T-helper 2 cell treated with Interferon-gamma antibody and Interleukin-4, amounts not matched to agents 5 μg/mL and 100 μg/mL, for 36 hours (primary cell): ENCODE results near the gene HS6ST1.
"Not testable (repeated sequence)": the region's sequence is repeated elsewhere in the genome, so short reads cannot be mapped to it uniquely, and the experiment has no call there.

Source experiments
- DNase-seq: peaks from one replicate; pipeline ENCODE4 v3.0.0; 2021; ENCODE audit warnings: low spot score
- H3K27ac Mint-ChIP-seq: one replicate; pipeline ENCODE4 v1.8.0; 2021; ENCODE audit warnings: mild to moderate bottlenecking, mixed read lengths
- H3K27me3 Mint-ChIP-seq: one replicate; pipeline ENCODE4 v1.8.0; 2021; ENCODE audit warnings: low read depth, mixed read lengths
- H3K36me3 Mint-ChIP-seq: one replicate; pipeline ENCODE4 v1.8.0; 2021; ENCODE audit warnings: low read depth, mixed read lengths
- H3K4me1 Mint-ChIP-seq: one replicate; pipeline ENCODE4 v1.8.0; 2021; ENCODE audit warnings: low read depth, mixed read lengths
- H3K4me3 Mint-ChIP-seq: one replicate; pipeline ENCODE4 v1.8.0; 2022; ENCODE audit warnings: mild to moderate bottlenecking, moderate library complexity, mixed read lengths
- H3K9me3 Mint-ChIP-seq: one replicate; pipeline ENCODE4 v1.8.0; 2021; ENCODE audit warnings: mixed read lengths

The HS6ST1 gene

GRCh38 chr2:128265608-128265993, 53.1 kb downstream of the HS6ST1 start:
- not testable (repeated sequence) for H3K36me3 Mint-ChIP-seq, H3K4me3 Mint-ChIP-seq, DNase-seq, H3K4me1 Mint-ChIP-seq, H3K9me3 Mint-ChIP-seq, H3K27ac Mint-ChIP-seq, H3K27me3 Mint-ChIP-seq

GRCh38 chr2:128264881-128265607, 53.6 kb downstream of the HS6ST1 start:
- H3K9me3 Mint-ChIP-seq, result no peaks in the 10 kb centered on the region
- H3K27me3 Mint-ChIP-seq, result no peaks in the 10 kb centered on the region
- DNase-seq, result no peak
- H3K4me3 Mint-ChIP-seq, result no peak overlapping the region
- no peaks in the 10 kb centered on the region for H3K4me1 Mint-ChIP-seq
- H3K27ac Mint-ChIP-seq, result no peak overlapping the region
- no peaks in the 10 kb centered on the region for H3K36me3 Mint-ChIP-seq

DNA sequence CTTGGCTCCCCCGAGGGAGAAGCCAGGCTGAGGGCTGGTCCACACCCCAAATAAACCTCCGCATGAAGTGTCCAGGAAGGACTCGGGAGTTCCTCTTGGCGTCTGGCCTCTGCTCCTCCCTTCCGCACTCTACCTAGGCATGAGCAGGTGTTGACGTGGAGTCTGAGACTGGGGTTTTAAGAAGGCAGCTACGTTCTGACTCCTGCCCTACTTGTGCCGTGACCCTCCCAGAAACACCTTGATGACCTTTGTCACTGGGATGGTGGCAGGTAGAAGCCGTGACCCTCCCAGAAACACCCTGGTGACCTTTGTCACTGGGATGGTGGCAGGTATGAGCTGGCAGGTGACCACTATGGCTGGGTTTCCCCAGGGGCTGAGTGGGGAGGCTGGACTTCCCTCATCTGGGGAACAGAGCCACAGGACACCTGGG, 54.8 kb downstream of the HS6ST1 start:
- no peaks in the 10 kb centered on the region for H3K4me1 Mint-ChIP-seq
- DNase-seq, result no peak
- H3K27ac Mint-ChIP-seq, result no peak overlapping the region
- H3K9me3 Mint-ChIP-seq, result no peaks in the 10 kb centered on the region
- H3K36me3 Mint-ChIP-seq, result no peaks in the 10 kb centered on the region
- H3K4me3 Mint-ChIP-seq, result no peak overlapping the region
- H3K27me3 Mint-ChIP-seq, result no peaks in the 10 kb centered on the region

GRCh38 chr2:128262315-128263253, 56.1 kb downstream of the HS6ST1 start:
- Mint-ChIP-seq H3K36me3 (no peaks in the 10 kb centered on the region), H3K9me3 (no peaks in the 10 kb centered on the region), H3K27ac (no peak overlapping the region), H3K27me3 (no peaks in the 10 kb centered on the region), H3K4me3 (no peak overlapping the region), H3K4me1 (no peaks in the 10 kb centered on the region)
- no peak for DNase-seq

DNA sequence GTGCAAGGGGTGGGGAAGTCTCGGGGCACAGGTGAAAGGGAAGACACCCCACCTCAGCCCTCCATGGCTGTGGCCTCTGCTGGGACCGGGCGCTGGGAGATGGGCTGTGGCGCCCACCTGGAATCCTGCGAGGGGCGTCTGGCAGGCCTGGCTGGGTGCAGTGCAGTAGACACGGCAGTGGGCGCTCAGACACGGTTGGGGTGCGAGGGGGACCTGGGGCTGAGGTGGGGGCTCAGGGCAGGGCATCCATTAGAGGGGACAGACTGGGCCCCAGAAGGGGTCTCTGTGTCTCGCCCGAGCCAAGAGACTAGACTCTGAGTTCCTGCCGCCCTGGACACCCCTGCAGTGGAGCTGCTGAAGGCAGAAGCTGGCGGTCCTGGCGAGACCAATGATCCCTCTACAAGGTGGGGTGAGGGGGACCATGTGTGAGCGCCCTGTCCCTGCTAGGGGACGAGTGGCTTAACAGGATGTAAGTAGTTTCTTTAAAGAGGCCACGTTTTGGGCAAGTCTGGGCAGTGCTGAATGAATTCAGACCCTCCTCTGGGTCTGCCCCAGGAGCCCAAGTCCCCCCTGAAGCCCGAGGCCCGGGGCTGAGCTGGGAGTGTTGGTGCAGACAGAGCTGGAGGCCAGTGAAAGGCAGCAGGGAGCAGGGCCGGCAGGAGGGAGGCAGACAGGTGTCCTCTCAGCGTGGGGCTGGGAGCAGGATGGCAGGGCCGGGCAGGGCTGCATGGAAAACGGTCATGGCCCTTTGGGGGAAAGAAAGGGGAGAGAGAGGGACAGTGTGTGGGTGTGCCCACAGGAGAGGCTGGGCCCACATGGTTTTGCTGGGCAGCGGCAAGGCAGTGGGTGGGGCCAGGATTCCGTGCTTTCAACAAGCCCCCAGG, 57.2 kb downstream of the HS6ST1 start:
- Mint-ChIP-seq H3K27me3 (peaks cover 5% of the 10 kb centered on the region), H3K9me3 (no peaks in the 10 kb centered on the region), H3K27ac (no peak overlapping the region), H3K4me1 (no peaks in the 10 kb centered on the region), H3K4me3 (no peak overlapping the region), H3K36me3 (no peaks in the 10 kb centered on the region)
- DNase-seq, result no peak

DNA sequence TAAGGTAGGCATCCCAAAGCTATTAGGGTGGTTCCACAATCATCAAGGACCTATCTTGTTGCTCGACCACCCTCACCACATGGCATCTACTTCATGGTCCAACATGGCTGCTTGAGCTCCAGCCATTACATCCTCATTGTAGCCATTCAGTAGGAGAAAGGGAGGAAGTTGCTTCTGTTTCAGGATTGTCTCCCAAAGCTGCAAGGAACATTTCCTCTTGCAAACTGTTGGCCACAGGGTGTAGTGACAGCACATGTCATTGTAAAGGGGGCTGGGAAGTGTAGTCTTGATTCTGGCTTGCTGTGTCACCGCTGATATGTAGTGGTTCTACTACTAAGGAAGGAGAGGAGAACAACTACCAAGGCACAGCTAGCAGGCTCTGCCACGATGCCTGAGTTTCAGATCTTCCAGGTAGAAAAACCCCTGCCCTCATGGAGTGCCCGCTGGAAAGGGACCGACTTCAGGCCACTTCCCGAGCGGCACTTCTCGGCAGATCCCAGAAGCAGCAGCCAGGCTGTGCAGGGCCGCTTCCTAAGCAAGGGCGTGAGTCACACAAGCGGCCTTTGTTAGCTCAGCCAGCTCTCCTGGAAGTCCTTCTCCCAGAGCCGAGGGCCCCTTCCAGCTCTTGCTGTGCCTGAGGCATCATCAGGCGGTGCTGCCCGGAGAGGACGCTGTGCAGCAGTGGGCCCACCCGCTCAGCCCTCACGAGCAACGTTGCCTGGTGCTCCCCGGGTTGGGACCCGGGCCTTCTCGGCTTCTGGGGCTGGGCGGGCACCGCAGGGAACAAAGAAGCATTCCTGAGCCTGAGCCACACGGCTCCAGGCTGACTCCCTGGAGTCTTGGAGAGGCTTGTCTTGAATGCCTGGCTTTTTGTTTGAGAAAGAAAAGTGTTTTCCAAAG, 58.2 kb downstream of the HS6ST1 start:
- H3K4me1 Mint-ChIP-seq, result no peaks in the 10 kb centered on the region
- H3K27me3 Mint-ChIP-seq, result peaks cover 14% of the 10 kb centered on the region
- H3K9me3 Mint-ChIP-seq, result no peaks in the 10 kb centered on the region
- H3K4me3 Mint-ChIP-seq, result no peak overlapping the region
- no peak overlapping the region for H3K27ac Mint-ChIP-seq
- no peak for DNase-seq
- no peaks in the 10 kb centered on the region for H3K36me3 Mint-ChIP-seq

- Mint-ChIP-seq H3K4me3 (no peak overlapping the region), H3K27ac (no peak overlapping the region), H3K36me3 (no peaks in the 10 kb centered on the region), H3K27me3 (peaks cover 20% of the 10 kb centered on the region), H3K9me3 (no peaks in the 10 kb centered on the region), H3K4me1 (no peaks in the 10 kb centered on the region)
- no peak for DNase-seq
Observed at GRCh38 chr2:128259585-128259984, 59.1 kb downstream of the HS6ST1 start.

DNA sequence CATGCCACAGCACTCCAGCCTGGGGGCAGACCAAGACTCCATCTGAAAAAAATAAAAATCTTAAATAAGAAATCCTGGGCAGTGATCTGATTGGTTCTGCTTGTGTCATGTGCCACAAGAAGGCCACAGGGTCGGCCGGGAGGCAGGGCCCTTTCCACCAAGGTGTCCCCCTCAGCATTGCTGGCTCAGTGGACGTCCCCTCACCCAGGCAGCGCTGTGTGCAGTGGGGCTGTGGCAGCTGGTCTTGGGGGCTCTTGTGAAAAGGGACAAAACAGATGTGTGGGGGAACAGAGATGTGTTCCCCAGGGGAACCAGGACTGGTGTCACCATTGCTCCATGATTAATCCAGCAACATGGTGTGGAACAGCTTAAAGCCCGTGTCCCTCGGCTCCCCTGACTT, 60.5 kb downstream of the HS6ST1 start:
- Mint-ChIP-seq H3K9me3 (no peaks in the 10 kb centered on the region), H3K27me3 (peaks cover 20% of the 10 kb centered on the region), H3K4me3 (no peak overlapping the region), H3K4me1 (no peaks in the 10 kb centered on the region), H3K27ac (no peak overlapping the region), H3K36me3 (no peaks in the 10 kb centered on the region)
- no peak for DNase-seq

GRCh38 chr2:128252501-128252900, 66.2 kb downstream of the HS6ST1 start:
- Mint-ChIP-seq H3K4me3 (no peak overlapping the region), H3K27ac (no peak overlapping the region), H3K27me3 (peaks cover 20% of the 10 kb centered on the region), H3K9me3 (no peaks in the 10 kb centered on the region), H3K36me3 (no peaks in the 10 kb centered on the region), H3K4me1 (no peaks in the 10 kb centered on the region)
- DNase-seq, result no peak

DNA sequence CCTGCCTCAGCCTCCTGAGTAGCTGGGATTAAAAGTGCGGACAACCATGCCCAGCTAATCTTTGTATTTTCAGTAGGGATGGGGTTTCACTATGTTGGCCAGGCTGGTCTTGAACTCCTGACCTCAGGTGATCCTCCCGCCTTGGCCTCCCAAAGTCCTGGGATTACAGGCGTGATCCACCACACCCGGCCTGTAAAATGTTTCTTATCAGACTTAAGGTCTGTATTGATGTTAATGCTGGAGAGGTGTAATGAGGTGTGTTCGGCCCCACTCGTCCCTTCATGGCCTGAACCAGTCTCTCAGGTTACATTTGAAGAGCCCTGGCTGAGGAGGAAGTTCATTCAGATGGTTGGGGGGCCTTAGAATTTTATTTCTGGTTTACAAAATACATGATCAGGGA, 66.6 kb downstream of the HS6ST1 start:
- not testable (repeated sequence) for H3K4me3 Mint-ChIP-seq, H3K9me3 Mint-ChIP-seq, H3K36me3 Mint-ChIP-seq, H3K27ac Mint-ChIP-seq, DNase-seq, H3K4me1 Mint-ChIP-seq
- peaks cover 19% of the 10 kb centered on the region for H3K27me3 Mint-ChIP-seq

GRCh38 chr2:128250229-128251025, 68.2 kb downstream of the HS6ST1 start:
- H3K9me3 Mint-ChIP-seq, result no peaks in the 10 kb centered on the region

DNA sequence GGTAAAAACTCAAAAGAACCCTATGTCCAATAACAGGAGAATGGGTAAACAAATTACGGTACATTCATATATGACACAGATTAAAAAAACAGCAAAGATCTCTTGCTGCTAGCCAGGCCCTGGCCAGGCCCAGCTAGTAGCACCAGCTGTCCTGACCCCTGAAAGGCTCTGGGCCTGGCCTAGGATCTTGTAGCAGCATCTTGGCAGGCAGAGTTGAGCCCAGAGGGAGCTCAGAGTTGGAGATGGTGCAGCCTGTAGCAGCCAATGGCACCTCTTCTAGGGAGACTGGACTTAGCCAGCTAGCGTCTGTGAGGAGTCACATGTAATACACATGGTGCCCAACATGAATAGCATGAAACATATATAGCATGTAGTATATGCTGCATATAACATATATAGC, 69.1 kb downstream of the HS6ST1 start:
- Mint-ChIP-seq H3K27ac (no peak overlapping the region), H3K9me3 (no peaks in the 10 kb centered on the region), H3K36me3 (no peaks in the 10 kb centered on the region), H3K27me3 (no peaks in the 10 kb centered on the region), H3K4me1 (no peaks in the 10 kb centered on the region), H3K4me3 (no peak overlapping the region)
- DNase-seq, result no peak

More at GRCh38 chr2:128250229-128251025, 68.2 kb downstream of the HS6ST1 start:
- no peak overlapping the region for H3K27ac Mint-ChIP-seq
- H3K4me1 Mint-ChIP-seq, result no peaks in the 10 kb centered on the region
- no peak overlapping the region for H3K4me3 Mint-ChIP-seq
- no peaks in the 10 kb centered on the region for H3K36me3 Mint-ChIP-seq
- peaks cover 6% of the 10 kb centered on the region for H3K27me3 Mint-ChIP-seq
- DNase-seq, result no peak
